LNCAP (cell line): Measurements from ENCODE around the gene GGNBP2.

Source experiments
- CTCF ChIP-seq: fragments of 450-650 bp; IDR thresholded peaks from 2 replicates; pipeline ENCODE4 v1.5.1; 2017; ENCODE audit warnings: mild to moderate bottlenecking

GGNBP2 gene

DNA sequence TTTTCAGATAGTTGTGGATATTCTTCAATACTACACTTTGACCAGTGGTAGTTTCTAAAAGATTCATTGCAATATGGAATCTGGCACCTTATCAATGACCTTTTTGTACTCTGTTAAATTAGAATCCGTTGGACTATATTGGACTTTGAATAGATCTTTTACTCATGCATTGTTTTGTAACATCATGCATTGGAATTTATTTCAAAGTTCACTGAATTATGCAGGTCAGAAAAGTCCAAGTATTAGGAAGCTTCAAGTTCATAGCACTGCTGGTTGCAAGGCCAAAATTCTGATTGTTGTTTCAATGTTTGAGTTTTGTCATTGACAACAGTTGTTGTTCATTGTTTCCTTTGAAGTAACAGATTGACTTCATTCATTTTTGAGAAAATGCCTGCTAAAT lies 39.1 kb downstream of the GGNBP2 start:
- TF ChIP-seq CTCF, result no peak

- no peak for TF ChIP-seq CTCF
These were observed 41.4 kb downstream of the GGNBP2 start for GRCh38 chr17:36586138-36586537.

DNA sequence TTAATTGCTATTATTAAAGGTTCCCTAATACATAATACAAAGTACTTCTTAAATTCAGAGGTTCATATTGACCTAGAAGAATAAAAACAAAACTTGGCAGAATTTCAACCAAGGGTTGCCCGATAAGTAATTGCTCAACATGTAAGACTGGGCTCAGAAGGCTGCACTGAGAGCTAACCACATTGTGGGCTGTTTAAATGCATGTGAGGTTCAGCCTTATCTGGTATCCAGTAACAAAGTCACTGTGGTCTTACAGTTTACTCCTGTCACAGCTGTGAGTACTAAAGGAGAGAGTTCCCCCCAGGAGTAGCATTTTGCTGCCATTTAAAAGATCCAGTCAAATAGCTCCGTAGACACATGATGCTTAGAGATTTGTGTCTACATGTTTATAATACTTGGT lies 45.4 kb downstream of the GGNBP2 start:
- no peak for TF ChIP-seq CTCF

DNA sequence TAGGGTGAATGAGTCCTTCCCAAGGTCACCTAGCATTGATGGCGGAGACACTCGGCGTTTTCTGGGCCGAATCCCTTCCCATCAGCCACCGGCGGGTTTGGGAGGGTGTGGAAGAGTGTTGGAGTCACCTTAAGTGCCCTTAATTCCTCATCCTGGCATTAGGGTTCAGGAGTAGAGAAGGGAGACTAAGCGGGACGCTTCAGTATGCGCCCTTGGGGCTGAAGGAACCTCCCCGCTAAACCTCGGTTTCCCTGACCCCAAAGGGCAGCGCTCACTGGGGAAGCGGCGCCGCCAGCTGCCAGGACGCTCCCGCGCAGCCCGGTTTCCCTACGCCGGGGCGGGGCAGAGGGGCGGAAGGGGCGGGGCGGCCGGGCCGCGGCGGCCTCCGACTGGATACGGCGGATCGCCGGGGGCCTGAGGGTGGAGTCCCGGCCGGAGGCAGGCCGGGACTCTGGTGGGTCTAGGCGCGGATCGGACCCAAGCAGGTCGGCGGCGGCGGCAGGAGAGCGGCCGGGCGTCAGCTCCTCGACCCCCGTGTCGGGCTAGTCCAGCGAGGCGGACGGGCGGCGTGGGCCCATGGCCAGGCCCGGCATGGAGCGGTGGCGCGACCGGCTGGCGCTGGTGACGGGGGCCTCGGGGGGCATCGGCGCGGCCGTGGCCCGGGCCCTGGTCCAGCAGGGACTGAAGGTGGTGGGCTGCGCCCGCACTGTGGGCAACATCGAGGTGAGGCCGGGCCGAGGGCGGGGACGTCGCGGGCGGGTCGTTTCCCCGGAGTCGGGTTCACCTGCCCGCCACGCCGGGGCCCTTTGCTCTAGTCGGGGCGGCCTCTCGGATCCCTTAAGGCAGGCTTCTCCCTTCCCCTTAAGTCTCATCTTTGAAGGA lies 47.0 kb downstream of the GGNBP2 start, which contains the start of gene DHRS11:
TSS of gene DHRS11 (plus strand) at position 446 of the 882 bp plus-strand sequence. CDS start at position 577, 131 bp downstream.
- TF ChIP-seq CTCF, result no peak

GRCh38 chr17:36592316-36592715 lies 47.6 kb downstream of the GGNBP2 start:
- TF ChIP-seq CTCF, result no peak

- TF ChIP-seq CTCF, result no peak
These were observed 48.1 kb downstream of the GGNBP2 start for GRCh38 chr17:36592716-36593321.

DNA sequence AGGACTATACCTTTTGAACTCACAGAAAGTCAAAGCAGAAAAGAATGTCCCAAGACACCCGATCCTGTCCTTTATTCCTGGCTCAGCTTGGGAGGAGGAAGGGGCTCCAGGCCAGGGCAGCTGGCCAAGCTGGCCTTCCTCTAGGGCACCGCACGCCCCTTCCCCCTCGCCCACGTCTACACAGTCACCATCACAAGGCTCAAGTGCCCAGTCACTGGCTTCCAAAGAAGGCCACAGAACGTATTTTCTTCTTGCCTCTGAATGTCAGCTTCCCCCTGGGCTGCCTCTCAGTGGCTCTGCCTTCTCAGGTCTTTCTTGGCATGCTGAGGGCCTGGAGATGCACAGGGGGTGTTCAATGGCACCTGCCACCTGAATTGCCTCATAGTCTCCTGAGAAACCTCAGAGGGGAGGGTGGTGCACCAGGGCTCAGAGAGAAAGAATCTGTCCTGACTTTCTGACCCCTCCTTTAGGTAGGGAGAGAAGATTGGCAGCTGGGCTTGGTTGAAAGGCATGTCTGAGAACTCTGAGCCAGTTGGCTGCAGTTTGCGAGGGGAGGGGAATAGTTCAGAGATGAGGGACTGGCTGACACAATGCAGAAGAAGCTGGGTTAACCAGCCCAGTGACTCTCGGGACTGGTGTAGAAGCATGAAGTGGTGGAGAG lies 49.1 kb downstream of the GGNBP2 start:
- no peak for TF ChIP-seq CTCF
